H1 (cell line): ENCODE data around the gene KRT9. TPM values are rescaled to one million over a fixed set of nuclear protein-coding genes. Genes with fewer than 3 reads are reported as not detected.
"Not testable (repeated sequence)": the region's sequence is repeated elsewhere in the genome, so short reads cannot be mapped to it uniquely, and the experiment has no call there.

ENCODE experiments used
- CTCF ChIA-PET: fragments of 300-600 bp; sonication (Branson Sonifier 250); formaldehyde crosslinking; loops from one replicate; lab custom pipeline; 2021; ENCODE audit not compliant: partially characterized antibody; lab: Charles Lee
- POLR2A ChIA-PET: fragments of 300-600 bp; sonication (Branson Sonifier 250); formaldehyde crosslinking; loops from one replicate; lab custom pipeline; 2021; ENCODE audit warnings: inconsistent platforms; ENCODE audit not compliant: partially characterized antibody; lab: Charles Lee
- DNase-seq, 2 experiments: peaks; one replicate each; pipeline versions ENCODE4 v3.0.0 to v3.0.0-alpha.2; 2010 to 2022; ENCODE audit warnings: low spot score in 2 of 2, low read depth in 1 of 2, mixed read lengths in 1 of 2
- FAIRE-seq: peaks from 2 replicates; lab custom pipeline; 2011; peaks lifted over from hg19 to GRCh38; lab: Jason Lieb, UNC
- H2AFZ ChIP-seq: 2 replicates; pipeline ENCODE4 v1.8.1; 2012; ENCODE audit warnings: low read length, inconsistent platforms
- H2AK5ac ChIP-seq: 2 replicates; pipeline ENCODE4 v1.6.1; 2013; ENCODE audit warnings: low read depth, low read length
- H2BK120ac ChIP-seq: replicated peaks from 2 replicates; pipeline ENCODE3; 2013; ENCODE audit warnings: low read depth, low read length, inconsistent platforms
- H2BK12ac ChIP-seq: 2 replicates; pipeline ENCODE4 v1.6.1; 2013; ENCODE audit warnings: low read depth, low read length
- H2BK15ac ChIP-seq: 2 replicates; pipeline ENCODE4 v1.6.1; 2013; ENCODE audit warnings: low read length
- H2BK20ac ChIP-seq: 2 replicates; pipeline ENCODE4 v1.6.1; 2013; ENCODE audit warnings: low read length
- H2BK5ac ChIP-seq: 2 replicates; pipeline ENCODE4 v1.6.1; 2013; ENCODE audit warnings: low read depth, low read length
- H3K14ac ChIP-seq: 2 replicates; pipeline ENCODE4 v1.6.1; 2013; ENCODE audit warnings: inconsistent platforms; ENCODE audit not compliant: insufficient read length
- H3K18ac ChIP-seq: 2 replicates; pipeline ENCODE4 v1.6.1; 2013; ENCODE audit warnings: low read length; ENCODE audit errors: extremely low read depth
- H3K23ac ChIP-seq: 2 replicates; pipeline ENCODE4 v1.6.1; 2013; ENCODE audit warnings: inconsistent platforms; ENCODE audit not compliant: insufficient read length
- H3K23me2 ChIP-seq: 2 replicates; pipeline ENCODE4 v1.6.1; 2013; ENCODE audit warnings: low read depth, low read length
- H3K27ac ChIP-seq: 2 replicates; pipeline ENCODE4 v1.6.1; 2011; ENCODE audit warnings: low read depth, low read length, inconsistent platforms
- H3K27me3 ChIP-seq, 4 experiments: replicated peaks in 1 of 4; 1 replicate in 1 of 4; 2 replicates in 3 of 4; pipeline versions ENCODE4 v1.6.1 to v1.8.1; 2011 to 2013; ENCODE audit warnings: low read length in 3 of 4, mild to moderate bottlenecking in 3 of 4, inconsistent platforms in 2 of 4, mixed read lengths in 2 of 4, moderate library complexity in 1 of 4; ENCODE audit not compliant: control insufficient read depth in 3 of 4, insufficient read depth in 3 of 4; ENCODE audit errors: extremely low read depth in 1 of 4
- H3K36me3 ChIP-seq, 4 experiments: 2 replicates each; pipeline versions ENCODE4 v1.6.1 to v1.8.1; 2011 to 2013; ENCODE audit warnings: mild to moderate bottlenecking in 4 of 4, low read length in 3 of 4, moderate library complexity in 2 of 4, control low read depth in 1 of 4, inconsistent platforms in 1 of 4; ENCODE audit not compliant: insufficient read depth in 4 of 4, control insufficient read depth in 2 of 4
- H3K4ac ChIP-seq: replicated peaks from 2 replicates; pipeline ENCODE3; 2013; ENCODE audit warnings: low read length, low read depth, mixed read lengths, inconsistent platforms; ENCODE audit not compliant: insufficient read length
- H3K4me1 ChIP-seq, 4 experiments: replicated peaks in 1 of 4; 1 replicate in 1 of 4; 2 replicates in 3 of 4; pipeline versions ENCODE4 v1.6.1 to v1.8.1; 2011 to 2013; ENCODE audit warnings: low read length in 3 of 4, inconsistent platforms in 2 of 4, mixed read lengths in 1 of 4; ENCODE audit not compliant: insufficient read depth in 4 of 4, control insufficient read depth in 3 of 4
- H3K4me2 ChIP-seq, 2 experiments: 2 replicates each; pipeline versions ENCODE4 v1.6.1 to v1.8.1; 2011 to 2013; ENCODE audit warnings: low read depth in 2 of 2, low read length in 2 of 2, control low read depth in 1 of 2, inconsistent platforms in 1 of 2, mild to moderate bottlenecking in 1 of 2; ENCODE audit not compliant: insufficient read depth in 1 of 2
- H3K4me3 ChIP-seq, 4 experiments: fragments of 200-600, 300-600 bp in 1 of 4; sonication (generic), shearing (Covaris generic), sonication (Bioruptor Twin) in 1 of 4; 2 replicates each; pipeline versions ENCODE4 v1.5.1 to v1.8.1; 2011 to 2016; ENCODE audit warnings: low read length in 4 of 4, low read depth in 3 of 4, control low read depth in 2 of 4, inconsistent platforms in 2 of 4, mild to moderate bottlenecking in 2 of 4, mixed read lengths in 1 of 4, moderate library complexity in 1 of 4; ENCODE audit not compliant: insufficient read depth in 2 of 4; ENCODE audit errors: extremely low read depth in 1 of 4
- H3K56ac ChIP-seq: replicated peaks from 2 replicates; pipeline ENCODE3; 2013; ENCODE audit warnings: low read depth, mild to moderate bottlenecking, mixed read lengths, low read length, inconsistent platforms; ENCODE audit not compliant: insufficient read length
- H3K79me1 ChIP-seq: 2 replicates; pipeline ENCODE4 v1.6.1; 2013; ENCODE audit warnings: low read depth, low read length, control low read depth
- H3K79me2 ChIP-seq, 2 experiments: 2 replicates each; pipeline versions ENCODE4 v1.6.1 to v1.8.1; 2012 to 2013; ENCODE audit warnings: low read length in 2 of 2, mild to moderate bottlenecking in 2 of 2, inconsistent platforms in 1 of 2; ENCODE audit not compliant: insufficient read depth in 2 of 2, control insufficient read depth in 1 of 2
- H3K9ac ChIP-seq, 4 experiments: replicated peaks in 1 of 4; 1 replicate in 1 of 4; 2 replicates in 3 of 4; pipeline versions ENCODE4 v1.6.1 to v1.8.1; 2011 to 2013; ENCODE audit warnings: low read depth in 3 of 4, low read length in 3 of 4, control low read depth in 2 of 4, mild to moderate bottlenecking in 2 of 4, moderate library complexity in 2 of 4, inconsistent platforms in 1 of 4; ENCODE audit errors: extremely low read depth in 1 of 4
- H3K9me3 ChIP-seq, 2 experiments: 2 replicates each; pipeline versions ENCODE4 v1.6.1 to v1.8.1; 2012 to 2013; ENCODE audit warnings: mild to moderate bottlenecking in 2 of 2, moderate library complexity in 2 of 2, control low read depth in 1 of 2, inconsistent platforms in 1 of 2, low read depth in 1 of 2, low read length in 1 of 2, mixed read lengths in 1 of 2; ENCODE audit not compliant: insufficient read depth in 2 of 2
- H4K20me1 ChIP-seq, 2 experiments: replicated peaks in 1 of 2; 2 replicates each; pipeline versions ENCODE3 to v1.8.1; 2011 to 2013; ENCODE audit warnings: inconsistent platforms in 2 of 2, low read length in 2 of 2, mild to moderate bottlenecking in 1 of 2; ENCODE audit not compliant: insufficient read depth in 2 of 2, control insufficient read depth in 1 of 2
- H4K5ac ChIP-seq: 2 replicates; pipeline ENCODE4 v1.6.1; 2013; ENCODE audit warnings: low read length, low read depth, mixed read lengths, inconsistent platforms; ENCODE audit not compliant: insufficient read length
- H4K8ac ChIP-seq: 2 replicates; pipeline ENCODE4 v1.8.0; 2013; ENCODE audit warnings: mild to moderate bottlenecking, moderate library complexity, low read length, inconsistent platforms; ENCODE audit not compliant: insufficient read depth; ENCODE audit errors: extremely low read depth
- H4K91ac ChIP-seq: replicated peaks from 2 replicates; pipeline ENCODE3; 2013; ENCODE audit warnings: low read length, mixed read lengths, inconsistent platforms; ENCODE audit not compliant: insufficient read length
- WGBS, 2 experiments: shearing (Covaris generic) in 1 of 2; methylation state at CpG; one replicate each; pipeline versions ENCODE4 v1.1.6 to v1.1.7; 2013 to 2015; ENCODE audit warnings: low lambda C conversion rate in 2 of 2, mixed read lengths in 2 of 2, inconsistent platforms in 1 of 2, low coverage in 1 of 2, missing lambda C conversion rate in 1 of 2; ENCODE audit not compliant: insufficient replicate concordance in 2 of 2, insufficient coverage in 1 of 2, insufficient read length in 1 of 2; ENCODE audit errors: extremely low coverage in 1 of 2, missing lambda C conversion rate in 1 of 2; 5-methylcytosine and 5-hydroxymethylcytosine counted together
- polyA plus RNA-seq, 7 experiments: library from polyadenylated mRNA; depleted of rRNA in 3 of 7; stranded (reverse) in 5 of 7; unstranded in 2 of 7; fragments of >200 nt in 5 of 7; fragments of 200-250 nt in 2 of 7; gene quantifications; 1 replicate in 5 of 7; 2 replicates in 1 of 7; 4 replicates in 1 of 7; pipeline versions ENCODE4 v1.2.1 to v1.2.3, GENCODE V29; 2011 to 2013; ENCODE audit warnings: missing spikeins in 2 of 7, mixed read lengths in 2 of 7
- total RNA-seq: library from RNA; stranded (reverse); fragmentation: NEBNext Ultra II Directional; extraction: Animal tissue kit (Norgen Biotek cat#: 25700); gene quantifications from 2 replicates; pipeline ENCODE4 v1.2.1, GENCODE V29; 2021

KRT9 gene
- total and polyA plus RNA-seq, 2 of the 8 experiments (the other 6 are each of a cell fraction or from before 2014, with no cell fraction given) = not detected

DNA sequence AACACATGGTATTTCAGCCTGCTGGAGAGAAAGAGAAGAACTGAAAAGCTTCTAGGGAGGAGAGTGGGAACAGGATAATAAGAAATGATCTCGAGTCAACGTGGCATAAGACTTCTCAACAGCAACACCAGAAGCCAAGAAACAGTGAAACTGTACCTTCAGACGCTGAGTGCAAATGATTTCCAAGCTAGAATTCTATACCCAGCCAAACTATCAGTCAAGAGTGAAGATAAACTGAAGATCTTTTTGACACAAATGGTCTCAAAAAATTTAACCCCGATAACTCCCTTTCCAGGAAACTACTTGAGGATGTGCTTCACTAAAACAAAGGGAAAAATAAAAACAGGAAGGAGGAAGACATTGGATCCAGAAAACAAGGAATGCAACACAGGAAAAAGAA is 35.1 kb upstream of the KRT9 start:
- H2BK120ac ChIP-seq, H3K18ac ChIP-seq, H2BK20ac ChIP-seq, H3K4me3 ChIP-seq, H4K20me1 ChIP-seq, H4K91ac ChIP-seq, FAIRE-seq, POLR2A ChIA-PET, H3K4me2 ChIP-seq, H3K27me3 ChIP-seq, H2BK5ac ChIP-seq, DNase-seq, H3K56ac ChIP-seq, H3K23me2 ChIP-seq, H2BK15ac ChIP-seq, H3K27ac ChIP-seq, H4K5ac ChIP-seq, H3K14ac ChIP-seq, H2AK5ac ChIP-seq, H3K9me3 ChIP-seq, H4K8ac ChIP-seq, H2AFZ ChIP-seq, H3K4me1 ChIP-seq, H3K79me1 ChIP-seq, H3K9ac ChIP-seq, H3K79me2 ChIP-seq, H3K4ac ChIP-seq, H3K36me3 ChIP-seq, H2BK12ac ChIP-seq, H3K23ac ChIP-seq: not testable (repeated sequence)
- 77% methylated on average over 4 of the region's 4 CpGs; no CpG with 5 or more reads in 1 of the 2 experiments for WGBS, 2 experiments
- CTCF ChIA-PET = interaction anchor here (0.7 to 5.7 kb wide), 4 partner anchors 42 to 120 kb away, joined by 3 to 43 read pairs (median 4); no protein-coding TSS in a partner anchor
